GM12801 (cell line): ENCODE measurements around the gene SNN.

Source experiments
- CTCF ChIP-seq: IDR thresholded peaks from one replicate; pipeline ENCODE4 v1.5.1; 2011; ENCODE audit warnings: control low read depth; ENCODE audit not compliant: insufficient read length; ENCODE audit errors: extremely low read depth

The SNN gene

GRCh38 chr16:11667824-11668622 lies at the start of gene SNN:
SNN (plus strand) TSS chr16:11668455; CDS start chr16:11676060, 7,605 bp downstream.
- TF ChIP-seq CTCF, result no peak

GRCh38 chr16:11619327-11619851 lies 48.9 kb upstream of the SNN start:
- no peak for TF ChIP-seq CTCF

GRCh38 chr16:11620243-11621003 lies 47.8 kb upstream of the SNN start:
- no peak for TF ChIP-seq CTCF

- no peak for TF ChIP-seq CTCF
Measured at GRCh38 chr16:11621539-11621919, 46.7 kb upstream of the SNN start.

- TF ChIP-seq CTCF, result no peak
Measured at GRCh38 chr16:11621920-11622651, 46.2 kb upstream of the SNN start.

GRCh38 chr16:11624205-11624604 lies 44.0 kb upstream of the SNN start:
- no peak for TF ChIP-seq CTCF
